ENCODE results near the gene EGLN3.

The EGLN3 gene

GRCh38 chr14:33909380-33910084, 41.3 kb downstream of the EGLN3 start:
- no peak for DNase-seq

GRCh38 chr14:33908540-33909223, 42.2 kb downstream of the EGLN3 start:
- no peak for DNase-seq

- no peak for DNase-seq
These were observed 43.9 kb downstream of the EGLN3 start for GRCh38 chr14:33906968-33907367.

- DNase-seq, result no peak
These were observed 46.3 kb downstream of the EGLN3 start for GRCh38 chr14:33904609-33905008.

GRCh38 chr14:33903369-33903768, 47.5 kb downstream of the EGLN3 start:
- no peak for DNase-seq

GRCh38 chr14:33902363-33902762, 48.5 kb downstream of the EGLN3 start:
- no peak for DNase-seq

GRCh38 chr14:33901426-33902155, 49.3 kb downstream of the EGLN3 start:
- no peak for DNase-seq

- DNase-seq, result no peak
These were observed 50.2 kb downstream of the EGLN3 start for GRCh38 chr14:33900706-33901105.

- DNase-seq, result peak; percentile 66
These were observed 51.0 kb downstream of the EGLN3 start for GRCh38 chr14:33899723-33900341.

GRCh38 chr14:33897878-33898535, 52.9 kb downstream of the EGLN3 start:
- DNase-seq, result no peak

GRCh38 chr14:33897382-33897781, 53.5 kb downstream of the EGLN3 start:
- no peak for DNase-seq

GRCh38 chr14:33894339-33894738, 56.5 kb downstream of the EGLN3 start:
- DNase-seq, result no peak

GRCh38 chr14:33891700-33892099, 59.2 kb downstream of the EGLN3 start:
- DNase-seq, result no peak

GRCh38 chr14:33884916-33885315, 66.0 kb downstream of the EGLN3 start:
- no peak for DNase-seq

GRCh38 chr14:33880330-33880729, 70.5 kb downstream of the EGLN3 start:
- DNase-seq, result no peak

- DNase-seq, result no peak
These were observed 71.1 kb downstream of the EGLN3 start for GRCh38 chr14:33879684-33880286.

GRCh38 chr14:33876274-33876673, 74.6 kb downstream of the EGLN3 start:
- DNase-seq, result no peak
